ENCODE results near the gene SEMA4D.

Gene SEMA4D

GRCh38 chr9:89465726-89466308 lies 32.1 kb downstream of the SEMA4D start:
- DNase-seq (ENCODE audit: low read depth in 2 of 2), result no peak

GRCh38 chr9:89465001-89465451 lies 32.9 kb downstream of the SEMA4D start:
- no peak for DNase-seq (ENCODE audit: low read depth in 2 of 2)

- DNase-seq (ENCODE audit: low read depth in 2 of 2), result no peak
These were observed 33.5 kb downstream of the SEMA4D start for GRCh38 chr9:89464300-89464901.

GRCh38 chr9:89462817-89463683 lies 34.9 kb downstream of the SEMA4D start:
- no peak for DNase-seq (ENCODE audit: low read depth in 2 of 2)

- no peak for DNase-seq (ENCODE audit: low read depth in 2 of 2)
These were observed 35.7 kb downstream of the SEMA4D start for GRCh38 chr9:89462199-89462598.

GRCh38 chr9:89461265-89461664 lies 36.6 kb downstream of the SEMA4D start:
- DNase-seq (ENCODE audit: low read depth in 2 of 2), result peak in 1 of 2 donors; percentile 45

GRCh38 chr9:89460551-89460950 lies 37.4 kb downstream of the SEMA4D start:
- DNase-seq (ENCODE audit: low read depth in 2 of 2), result no peak

- no peak for DNase-seq (ENCODE audit: low read depth in 2 of 2)
These were observed 39.0 kb downstream of the SEMA4D start for GRCh38 chr9:89458768-89459496.

GRCh38 chr9:89457376-89457855 lies 40.5 kb downstream of the SEMA4D start:
- DNase-seq (ENCODE audit: low read depth in 2 of 2), result no peak

- DNase-seq (ENCODE audit: low read depth in 2 of 2), result no peak
These were observed 42.5 kb downstream of the SEMA4D start for GRCh38 chr9:89455356-89455824.

- no peak for DNase-seq (ENCODE audit: low read depth in 2 of 2)
These were observed 43.2 kb downstream of the SEMA4D start for GRCh38 chr9:89454498-89455355.

- DNase-seq (ENCODE audit: low read depth in 2 of 2), result no peak
These were observed 44.5 kb downstream of the SEMA4D start for GRCh38 chr9:89453452-89453851.

GRCh38 chr9:89452561-89452960 lies 45.4 kb downstream of the SEMA4D start:
- no peak for DNase-seq (ENCODE audit: low read depth in 2 of 2)

- DNase-seq (ENCODE audit: low read depth in 2 of 2), result no peak
These were observed 47.7 kb downstream of the SEMA4D start for GRCh38 chr9:89450213-89450612.

GRCh38 chr9:89449261-89449671 lies 48.6 kb downstream of the SEMA4D start:
- no peak for DNase-seq (ENCODE audit: low read depth in 2 of 2)

GRCh38 chr9:89448821-89449220 lies 49.1 kb downstream of the SEMA4D start:
- DNase-seq (ENCODE audit: low read depth in 2 of 2), result no peak

GRCh38 chr9:89448381-89448780 lies 49.5 kb downstream of the SEMA4D start:
- DNase-seq (ENCODE audit: low read depth in 2 of 2), result no peak

- DNase-seq (ENCODE audit: low read depth in 2 of 2), result no peak
These were observed 50.5 kb downstream of the SEMA4D start for GRCh38 chr9:89447416-89447815.

GRCh38 chr9:89446961-89447310 lies 51.0 kb downstream of the SEMA4D start:
- DNase-seq (ENCODE audit: low read depth in 2 of 2), result no peak

- no peak for DNase-seq (ENCODE audit: low read depth in 2 of 2)
These were observed 51.5 kb downstream of the SEMA4D start for GRCh38 chr9:89446261-89446960.
